ENCODE results near the gene ADCY3.

Gene ADCY3

DNA sequence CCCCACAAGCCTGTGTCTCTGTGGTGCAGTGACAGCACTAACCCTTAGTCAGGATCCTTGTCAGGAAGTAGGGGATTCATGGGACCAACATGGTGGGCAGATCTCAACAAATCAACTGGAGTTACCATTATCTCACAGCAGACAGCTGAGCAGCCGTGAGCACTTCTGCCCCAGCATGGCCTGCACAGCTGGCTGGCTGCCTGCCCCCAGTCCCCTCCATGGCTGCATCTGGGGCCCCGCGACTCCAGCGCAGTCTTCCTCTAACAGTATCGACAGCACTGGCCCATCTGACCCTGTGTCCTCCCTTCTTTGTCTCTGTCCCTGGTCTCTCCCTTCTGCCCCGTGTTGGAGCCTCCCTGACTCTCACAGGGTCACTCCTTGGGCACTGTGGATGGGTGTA is 4.7 kb upstream of the ADCY3 start:
- no peak for DNase-seq (ENCODE audit: low read depth, low spot score)
- ChIA-PET POLR2A (no interaction called here), CTCF (no interaction called here)
- TF ChIP-seq, protein P1, sequence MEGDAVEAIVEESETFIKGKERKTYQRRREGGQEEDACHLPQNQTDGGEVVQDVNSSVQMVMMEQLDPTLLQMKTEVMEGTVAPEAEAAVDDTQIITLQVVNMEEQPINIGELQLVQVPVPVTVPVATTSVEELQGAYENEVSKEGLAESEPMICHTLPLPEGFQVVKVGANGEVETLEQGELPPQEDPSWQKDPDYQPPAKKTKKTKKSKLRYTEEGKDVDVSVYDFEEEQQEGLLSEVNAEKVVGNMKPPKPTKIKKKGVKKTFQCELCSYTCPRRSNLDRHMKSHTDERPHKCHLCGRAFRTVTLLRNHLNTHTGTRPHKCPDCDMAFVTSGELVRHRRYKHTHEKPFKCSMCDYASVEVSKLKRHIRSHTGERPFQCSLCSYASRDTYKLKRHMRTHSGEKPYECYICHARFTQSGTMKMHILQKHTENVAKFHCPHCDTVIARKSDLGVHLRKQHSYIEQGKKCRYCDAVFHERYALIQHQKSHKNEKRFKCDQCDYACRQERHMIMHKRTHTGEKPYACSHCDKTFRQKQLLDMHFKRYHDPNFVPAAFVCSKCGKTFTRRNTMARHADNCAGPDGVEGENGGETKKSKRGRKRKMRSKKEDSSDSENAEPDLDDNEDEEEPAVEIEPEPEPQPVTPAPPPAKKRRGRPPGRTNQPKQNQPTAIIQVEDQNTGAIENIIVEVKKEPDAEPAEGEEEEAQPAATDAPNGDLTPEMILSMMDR (IDR thresholded peaks at IDR 0.05; ENCODE audit: insufficient read depth, low read length, missing control alignments) = no peak
- H3K4me3 ChIP-seq (ENCODE audit: low read depth, low read length) = no peak overlapping the region

DNA sequence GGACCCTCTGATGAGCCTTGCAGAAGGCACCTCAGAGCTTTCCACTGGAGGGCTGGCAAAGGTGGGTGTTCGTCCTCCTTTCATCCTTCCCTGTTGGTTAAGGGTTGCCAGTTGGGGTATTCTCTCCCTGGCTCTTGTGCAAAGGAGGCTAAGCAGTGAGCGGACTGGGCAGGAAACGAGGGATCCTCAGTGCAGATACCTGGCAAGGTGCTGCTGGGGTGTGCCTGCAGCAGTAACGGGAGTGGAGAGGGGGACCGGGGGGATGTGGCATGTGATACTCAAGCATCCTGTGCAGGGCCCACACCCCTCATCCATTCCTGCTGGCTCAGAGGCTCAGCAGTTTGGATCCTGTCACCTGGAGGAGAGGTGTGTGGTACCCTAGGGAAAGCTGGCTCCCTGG is 4.2 kb upstream of the ADCY3 start:
- DNase-seq (ENCODE audit: low read depth, low spot score) = no peak
- POLR2A ChIA-PET = no interaction called here
- no peak overlapping the region for H3K4me3 ChIP-seq (ENCODE audit: low read depth, low read length)
- TF ChIP-seq, protein P1 (IDR thresholded peaks at IDR 0.05; ENCODE audit: insufficient read depth, low read length, missing control alignments) = no peak
- CTCF ChIA-PET = no interaction called here

DNA sequence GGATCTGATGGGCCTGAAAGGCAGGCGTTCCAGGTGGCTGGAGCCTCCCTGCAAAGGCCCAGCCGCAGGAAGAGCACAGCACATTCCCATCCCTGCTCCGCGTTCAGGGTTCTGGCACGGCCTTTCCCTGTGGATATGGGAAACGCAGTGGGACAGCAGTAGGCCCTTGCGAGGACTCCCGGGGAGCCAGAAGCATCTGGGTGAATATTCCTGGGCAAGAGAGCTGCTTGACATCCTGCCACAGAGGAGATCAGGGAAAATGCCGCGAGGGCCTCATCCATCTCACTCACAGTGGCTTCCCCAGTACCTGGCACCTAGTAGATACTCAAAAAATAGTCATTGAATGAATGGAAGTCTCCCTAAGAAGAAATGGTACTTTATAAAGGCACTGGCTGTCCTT is 3.1 kb upstream of the ADCY3 start:
- CTCF ChIA-PET = no interaction called here
- DNase-seq (ENCODE audit: low read depth, low spot score) = no peak
- TF ChIP-seq, protein P1 (IDR thresholded peaks at IDR 0.05; ENCODE audit: insufficient read depth, low read length, missing control alignments) = no peak
- POLR2A ChIA-PET = no interaction called here
- no peak overlapping the region for H3K4me3 ChIP-seq (ENCODE audit: low read depth, low read length)

DNA sequence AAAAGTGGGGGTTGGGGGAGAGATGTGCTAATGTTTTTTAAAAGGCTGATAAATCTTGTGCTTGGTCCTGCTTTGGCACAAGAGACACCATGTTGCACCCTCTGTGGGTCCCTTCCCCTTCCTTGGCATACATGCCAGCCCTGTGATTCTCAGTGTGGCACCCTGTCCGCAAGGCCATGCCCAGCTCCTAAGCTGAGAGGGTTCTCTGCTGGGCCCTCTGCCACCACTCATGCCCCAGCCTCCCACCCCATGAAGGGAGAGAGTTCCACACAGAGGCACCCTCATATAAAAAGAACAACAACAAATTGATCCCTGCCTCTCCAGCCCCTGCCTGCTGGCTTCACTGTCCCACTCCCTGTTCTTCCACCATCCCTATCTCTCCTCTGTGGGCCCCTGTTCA is 2.5 kb upstream of the ADCY3 start:
- TF ChIP-seq, protein P1 (IDR thresholded peaks at IDR 0.05; ENCODE audit: insufficient read depth, low read length, missing control alignments) = no peak
- CTCF ChIA-PET = no interaction called here

DNA sequence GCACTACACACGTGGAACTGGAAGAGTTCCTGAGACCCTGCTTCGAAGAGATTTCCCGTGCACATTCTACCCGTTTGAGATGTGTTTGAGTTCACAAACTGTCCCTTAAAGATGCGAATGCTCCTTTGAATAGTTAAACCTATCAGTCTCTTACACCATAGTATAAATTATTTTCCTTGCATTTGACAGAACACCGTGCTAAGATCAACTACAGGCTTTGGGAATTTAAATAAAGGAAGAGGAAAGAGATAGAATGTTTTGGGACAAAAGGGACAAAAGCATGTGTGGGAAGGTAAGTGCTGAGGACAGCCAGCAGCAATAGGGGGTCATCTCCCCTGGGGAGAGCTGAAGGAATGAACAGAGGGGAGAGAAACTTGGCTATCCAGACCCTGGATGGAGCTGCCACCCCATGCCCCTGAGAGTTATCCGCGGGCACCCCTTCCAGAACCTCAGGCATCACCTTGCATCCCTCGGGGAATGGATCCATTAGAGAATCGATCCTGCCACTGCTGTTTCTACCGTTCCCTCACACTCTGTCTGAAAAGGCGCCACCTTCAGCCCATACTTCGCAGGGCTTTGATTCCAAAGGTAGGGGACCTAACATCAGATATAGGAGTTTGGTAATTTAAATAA is 888 bp upstream of the ADCY3 start:
- POLR2A ChIA-PET = no interaction called here
- peak overlapping the region; percentile 62 for H3K4me3 ChIP-seq (ENCODE audit: low read depth, low read length)
- no peak for DNase-seq (ENCODE audit: low read depth, low spot score)
- CTCF ChIA-PET = no interaction called here
- TF ChIP-seq, protein P1 (IDR thresholded peaks at IDR 0.05; ENCODE audit: insufficient read depth, low read length, missing control alignments) = peak; percentile 14

More for the DNA sequence above, 2.5 kb upstream of the ADCY3 start:
- no peak overlapping the region for H3K4me3 ChIP-seq (ENCODE audit: low read depth, low read length)
- POLR2A ChIA-PET = no interaction called here
- DNase-seq (ENCODE audit: low read depth, low spot score) = no peak

DNA sequence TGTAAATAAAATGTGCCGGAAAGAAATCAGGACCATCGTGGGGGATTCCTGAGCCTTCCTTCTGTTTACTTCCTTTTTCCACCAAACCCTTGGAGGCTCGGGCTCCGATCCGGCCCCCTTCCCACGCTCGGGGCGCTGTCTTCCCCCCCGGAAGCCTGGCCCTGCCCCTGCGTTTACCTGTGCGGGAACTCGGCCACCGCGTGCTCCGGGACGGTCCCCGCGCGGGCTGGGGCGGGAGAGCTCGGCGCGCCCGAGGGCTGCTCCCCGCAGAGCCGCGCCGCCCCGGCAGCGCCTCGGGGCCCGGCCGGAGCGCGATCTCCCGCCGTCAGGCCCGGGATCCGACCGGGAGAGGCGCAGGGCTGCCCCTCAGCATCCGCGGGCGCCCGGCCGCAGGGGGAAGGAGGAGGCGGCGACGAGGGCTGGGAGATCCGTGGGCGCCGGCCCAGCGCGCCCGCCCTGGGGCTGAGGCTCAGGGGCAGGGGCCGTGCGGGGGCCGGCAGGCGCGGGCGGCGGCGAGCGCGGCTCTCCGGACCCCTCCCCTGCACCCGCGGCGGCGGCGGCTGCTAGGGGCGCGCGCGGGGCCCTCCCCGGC is 435 bp downstream of the ADCY3 start:
- DNase-seq (ENCODE audit: low read depth, low spot score) = no peak
- POLR2A ChIA-PET = no interaction called here
- TF ChIP-seq, protein P1 (IDR thresholded peaks at IDR 0.05; ENCODE audit: insufficient read depth, low read length, missing control alignments) = no peak
- CTCF ChIA-PET = no interaction called here
- H3K4me3 ChIP-seq (ENCODE audit: low read depth, low read length) = peak overlapping the region; percentile 62

Measured in AG04449 (cell line).